ENCODE measurements around the gene CA4.
A peak's percentile ranks its signal among the peaks of the same experiment; 100 is the strongest.

The CA4 gene

GRCh38 chr17:60130466-60130865, 19.3 kb upstream of the CA4 start:
- no peak for DNase-seq (ENCODE audit: low read depth, low spot score)

DNA sequence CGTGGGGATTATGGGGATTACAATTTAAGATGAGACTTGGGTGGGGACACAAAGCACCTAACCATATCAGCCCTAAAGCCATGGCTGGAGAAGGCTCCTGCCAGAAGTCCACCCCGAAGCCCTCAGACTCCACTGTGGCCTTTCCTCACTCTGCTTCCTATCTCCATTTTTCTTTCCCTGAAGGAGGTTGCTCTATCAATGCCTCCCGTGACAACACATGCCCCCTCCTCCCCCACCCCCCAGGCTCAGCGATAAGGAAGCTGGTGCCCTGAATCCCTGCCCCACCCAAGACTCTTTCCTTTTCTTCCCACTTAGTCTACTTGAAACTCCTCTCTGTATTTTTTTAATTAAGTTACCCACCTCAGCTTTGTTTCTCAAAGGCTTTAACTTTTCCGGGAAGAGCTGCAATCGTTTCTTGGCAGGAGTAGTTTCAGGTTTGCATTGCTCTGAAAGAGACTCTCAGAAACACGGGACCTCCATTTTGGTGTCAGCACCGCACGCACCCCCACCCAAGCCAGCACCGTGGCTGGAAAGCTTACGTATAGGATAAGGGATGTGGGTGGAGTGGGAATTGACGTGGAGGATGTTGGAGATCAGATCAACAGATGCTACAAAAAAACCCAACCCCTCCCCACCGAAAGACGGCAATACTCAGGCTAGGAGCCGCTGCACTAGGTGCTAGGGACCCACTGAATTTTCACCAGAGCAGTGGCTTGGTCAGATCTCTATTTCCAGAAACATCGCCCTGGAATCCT, 15.2 kb upstream of the CA4 start:
- no peak for DNase-seq (ENCODE audit: low read depth, low spot score)

GRCh38 chr17:60135151-60135950, 14.4 kb upstream of the CA4 start:
- peak; percentile 66 for DNase-seq (ENCODE audit: low read depth, low spot score)

DNA sequence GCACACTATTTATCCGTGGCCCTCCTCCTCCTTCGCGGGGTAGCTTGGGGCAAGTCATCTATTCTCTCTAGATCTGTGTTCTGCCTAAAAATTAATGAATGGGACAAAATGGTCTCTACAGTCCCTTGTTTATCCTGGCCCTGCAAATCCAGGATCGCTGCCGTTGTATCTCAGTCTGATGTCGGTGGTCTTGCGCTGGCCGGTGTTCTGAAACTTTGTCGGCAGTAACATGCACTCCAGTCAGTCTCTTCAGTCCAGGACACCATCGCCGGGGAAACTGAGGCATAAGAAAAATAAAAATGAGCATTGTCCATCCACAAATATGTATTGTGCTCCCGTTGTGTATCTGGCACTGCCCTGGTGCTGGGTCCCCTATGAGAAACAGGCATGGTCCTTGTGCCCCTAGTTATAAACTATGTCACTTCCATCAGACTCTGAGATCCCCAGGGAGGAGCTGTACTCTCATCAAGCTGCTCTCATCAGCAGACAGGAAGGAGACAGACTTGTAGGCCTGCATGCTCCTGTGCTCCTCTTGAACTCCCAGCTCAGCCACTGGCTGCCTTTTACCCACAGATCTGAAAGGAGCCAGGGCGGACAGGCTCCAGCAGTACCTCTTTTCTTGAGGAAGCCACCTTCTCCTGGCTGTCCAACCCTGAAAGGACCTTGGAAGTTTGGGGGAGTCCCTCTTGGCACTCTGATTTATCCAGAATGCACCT, 13.7 kb upstream of the CA4 start:
- DNase-seq (ENCODE audit: low read depth, low spot score), result no peak

GRCh38 chr17:60137731-60138130, 12.0 kb upstream of the CA4 start:
- no peak for DNase-seq (ENCODE audit: low read depth, low spot score)

DNA sequence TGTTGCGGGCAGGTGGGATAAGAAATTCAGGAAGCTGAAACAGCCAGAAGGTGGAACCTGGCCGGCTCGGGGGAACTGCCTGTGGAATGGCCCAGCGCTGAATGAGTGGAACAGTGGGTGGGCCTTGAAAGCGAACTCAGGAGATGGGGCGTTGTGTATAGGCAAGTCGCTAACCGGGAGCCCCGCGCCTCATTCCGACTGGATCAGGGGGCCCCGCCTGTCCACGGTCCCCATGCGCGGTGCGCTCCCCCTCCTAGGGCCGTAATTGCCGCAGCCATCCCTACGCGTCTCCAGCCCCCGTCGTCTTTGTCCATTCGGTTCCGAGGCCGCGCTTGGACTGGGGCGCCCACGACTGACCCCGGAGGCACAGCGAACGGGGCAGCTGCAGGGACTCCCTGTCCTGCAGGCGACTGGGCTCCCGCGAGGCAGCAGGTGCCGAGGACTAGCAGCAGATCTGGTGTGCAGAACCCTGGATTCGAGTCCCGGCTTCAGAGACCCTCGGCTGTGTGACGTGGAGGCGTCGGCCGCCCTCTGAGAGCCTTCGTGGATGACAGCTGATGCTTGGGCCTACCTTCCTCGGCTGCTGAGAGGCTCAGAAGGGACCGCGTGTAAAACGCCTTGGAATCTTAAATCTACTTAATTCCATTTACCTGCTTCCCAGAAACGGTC, 10.9 kb upstream of the CA4 start:
- DNase-seq (ENCODE audit: low read depth, low spot score), result no peak

- DNase-seq (ENCODE audit: low read depth, low spot score), result peak; percentile 36
Observed at GRCh38 chr17:60139438-60140285, 10.1 kb upstream of the CA4 start.

- no peak for DNase-seq (ENCODE audit: low read depth, low spot score)
Observed at GRCh38 chr17:60141111-60142018, 8.4 kb upstream of the CA4 start.

DNA sequence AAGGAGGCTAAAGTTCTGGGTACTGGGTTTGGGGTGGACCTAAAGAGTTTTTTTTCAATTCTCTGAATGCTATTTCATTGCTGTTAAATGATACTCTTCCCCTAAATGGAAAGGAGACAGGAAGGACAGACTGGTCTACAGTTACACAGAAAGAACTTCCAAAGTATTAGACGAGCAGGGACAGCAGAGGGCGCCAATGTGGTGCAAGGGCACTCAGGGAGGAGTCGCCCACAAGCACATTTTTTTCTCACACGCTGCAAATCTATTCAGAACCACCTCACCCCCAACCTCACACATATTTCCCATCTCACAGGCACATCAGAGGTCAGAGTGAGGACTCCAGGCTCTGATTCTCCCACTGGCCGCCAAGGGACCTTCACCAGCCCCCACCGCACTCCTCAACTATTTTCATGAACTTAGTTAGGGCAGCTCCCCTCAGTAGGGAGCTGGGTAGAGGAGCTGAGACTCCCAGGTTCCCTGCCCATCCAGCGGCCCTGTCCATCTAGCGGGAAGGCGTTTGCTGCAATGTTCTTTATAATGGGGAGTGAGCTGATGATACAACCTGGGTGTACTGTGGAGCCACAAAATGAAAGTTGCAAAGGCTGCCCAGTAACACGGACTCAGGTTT, 6.8 kb upstream of the CA4 start:
- peak; percentile 47 for DNase-seq (ENCODE audit: low read depth, low spot score)

DNA sequence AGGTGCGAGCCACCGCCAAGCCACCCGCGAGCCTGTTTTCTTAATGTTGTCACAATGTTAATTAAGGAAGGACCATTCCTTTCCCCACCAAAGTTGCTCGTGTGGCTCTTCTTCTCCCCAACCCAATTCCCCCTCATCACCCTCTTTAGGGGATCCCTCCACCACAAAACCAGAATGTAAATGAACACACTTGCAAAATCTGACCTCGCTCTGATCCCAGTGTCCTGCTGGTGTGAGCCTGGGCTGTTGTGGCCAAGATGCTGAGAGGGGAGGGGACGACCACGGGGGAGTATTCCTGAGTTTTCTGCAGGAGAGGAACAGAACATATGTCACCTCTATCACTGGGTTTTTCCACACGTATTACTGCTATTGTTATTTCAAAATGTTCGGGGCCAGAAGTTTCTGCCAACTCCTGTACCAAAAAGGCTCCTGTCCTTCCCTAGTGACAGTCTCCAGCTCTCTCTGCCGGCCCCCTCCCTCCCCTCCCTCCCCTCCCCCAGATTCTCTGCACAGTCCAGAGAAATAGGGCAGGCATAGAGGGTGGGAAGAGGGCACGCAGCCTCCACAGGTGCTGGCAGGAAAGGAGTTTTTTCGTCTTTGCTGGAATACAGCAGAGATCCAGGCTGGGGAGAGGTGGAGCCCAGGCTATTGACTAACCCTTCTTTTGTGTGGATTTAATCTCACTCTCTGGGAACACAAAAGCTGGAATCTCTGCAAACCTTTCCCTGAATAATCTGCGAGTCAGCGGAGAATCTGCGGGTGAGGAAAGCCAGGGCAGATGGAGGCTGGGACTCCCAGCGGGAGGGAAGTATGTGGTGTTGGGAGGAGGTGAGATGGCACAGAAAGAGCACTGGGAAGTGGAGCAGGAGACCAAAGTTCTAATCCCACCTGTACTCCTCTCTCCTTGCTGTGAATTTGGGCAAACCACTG, 4.5 kb upstream of the CA4 start:
- DNase-seq (ENCODE audit: low read depth, low spot score), result no peak

DNA sequence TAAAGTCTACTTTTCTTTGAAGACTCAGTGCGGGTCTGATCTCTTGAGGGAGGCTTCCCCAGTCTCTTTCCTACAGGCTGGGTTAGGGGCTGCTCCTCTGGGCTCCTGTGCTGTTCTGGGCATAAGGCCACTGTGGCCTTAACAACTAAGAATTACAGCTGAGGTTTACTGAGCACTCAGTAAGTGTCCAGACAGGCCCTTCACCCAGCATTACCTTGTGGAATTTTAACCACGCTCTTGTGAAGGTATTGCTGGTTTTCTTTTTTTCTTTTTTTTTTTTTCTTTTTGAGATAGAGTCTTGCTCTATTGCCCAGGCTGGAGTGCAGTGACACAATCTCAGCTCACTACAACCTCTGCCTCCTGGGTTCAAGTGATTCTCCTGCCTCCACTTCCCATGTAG, 3.6 kb upstream of the CA4 start:
- DNase-seq (ENCODE audit: low read depth, low spot score), result no peak

DNA sequence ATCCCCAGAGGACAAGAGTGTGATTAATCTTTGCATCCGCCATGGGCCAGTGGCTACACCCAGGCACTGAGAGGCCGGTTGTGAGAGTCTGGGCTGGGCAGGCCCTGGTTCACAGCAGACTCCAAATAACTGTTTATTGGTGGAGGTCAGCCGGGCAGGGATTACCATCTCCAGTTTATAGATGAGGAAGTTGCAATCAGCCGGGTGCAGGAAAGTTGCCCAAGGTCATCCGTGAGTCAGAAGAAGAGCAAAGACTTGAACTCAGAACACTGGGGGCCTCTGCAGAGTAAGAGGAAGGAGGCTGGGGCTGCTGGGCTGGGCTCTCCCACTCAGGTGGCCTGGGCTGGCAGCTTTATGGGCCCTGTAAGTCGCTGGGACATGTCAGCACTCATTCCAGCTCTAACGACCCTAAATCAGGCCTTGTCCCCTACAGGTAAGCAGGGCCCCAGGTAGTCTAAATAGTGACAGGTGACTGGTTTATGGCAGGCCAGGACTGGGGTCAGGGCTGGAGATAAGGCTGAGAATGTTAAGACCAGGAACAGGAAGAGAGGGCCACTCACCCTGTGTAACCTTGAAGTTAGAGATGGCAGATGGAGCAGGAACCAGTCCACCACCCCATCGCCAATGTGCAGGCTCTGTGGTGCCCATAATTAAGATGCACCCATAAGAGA, 2.1 kb upstream of the CA4 start:
- no peak for DNase-seq (ENCODE audit: low read depth, low spot score)

- no peak for DNase-seq (ENCODE audit: low read depth, low spot score)
Observed at GRCh38 chr17:60148373-60148772, 1.4 kb upstream of the CA4 start.

- no peak for DNase-seq (ENCODE audit: low read depth, low spot score)
Observed at GRCh38 chr17:60151355-60151754, 1.6 kb downstream of the CA4 start.

DNA sequence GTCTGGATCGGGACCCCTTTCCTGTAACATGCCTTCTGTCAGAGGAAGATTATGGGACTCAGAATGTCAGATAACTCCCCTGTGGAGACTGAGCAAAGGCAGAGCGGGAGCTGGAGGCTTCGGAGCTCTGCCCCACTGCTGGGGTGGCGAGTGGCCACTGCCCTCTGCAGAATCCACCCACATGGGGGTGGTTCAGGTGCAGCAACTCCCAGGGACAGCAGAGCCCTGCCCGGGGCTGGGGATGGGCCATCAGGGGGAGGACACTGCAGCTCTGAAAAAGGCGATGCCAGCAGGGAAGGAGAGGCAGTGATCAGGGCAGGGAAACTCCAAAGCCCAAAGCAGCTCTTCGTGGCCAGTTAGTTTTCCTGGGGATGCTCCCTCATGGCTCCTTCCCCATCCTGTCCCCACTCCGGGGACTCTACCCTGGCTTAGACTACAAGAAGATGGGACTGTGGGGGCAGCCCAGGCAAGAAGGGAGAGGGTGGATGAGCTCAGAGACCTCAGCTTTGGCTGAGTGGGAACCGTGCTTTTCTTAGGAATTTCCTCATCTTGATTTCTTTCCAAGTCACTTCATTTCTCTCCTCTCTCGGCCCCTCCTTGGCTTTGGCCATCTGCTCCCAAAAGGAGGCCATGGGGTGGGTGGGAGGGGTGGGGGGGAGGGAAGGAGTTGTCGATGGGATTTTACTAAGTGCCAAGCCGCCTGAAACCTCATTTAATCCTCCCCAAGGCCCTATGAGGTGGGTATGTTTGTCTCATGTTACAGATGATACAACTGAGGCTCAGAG, 4.0 kb downstream of the CA4 start:
- no peak for DNase-seq (ENCODE audit: low read depth, low spot score)

DNA sequence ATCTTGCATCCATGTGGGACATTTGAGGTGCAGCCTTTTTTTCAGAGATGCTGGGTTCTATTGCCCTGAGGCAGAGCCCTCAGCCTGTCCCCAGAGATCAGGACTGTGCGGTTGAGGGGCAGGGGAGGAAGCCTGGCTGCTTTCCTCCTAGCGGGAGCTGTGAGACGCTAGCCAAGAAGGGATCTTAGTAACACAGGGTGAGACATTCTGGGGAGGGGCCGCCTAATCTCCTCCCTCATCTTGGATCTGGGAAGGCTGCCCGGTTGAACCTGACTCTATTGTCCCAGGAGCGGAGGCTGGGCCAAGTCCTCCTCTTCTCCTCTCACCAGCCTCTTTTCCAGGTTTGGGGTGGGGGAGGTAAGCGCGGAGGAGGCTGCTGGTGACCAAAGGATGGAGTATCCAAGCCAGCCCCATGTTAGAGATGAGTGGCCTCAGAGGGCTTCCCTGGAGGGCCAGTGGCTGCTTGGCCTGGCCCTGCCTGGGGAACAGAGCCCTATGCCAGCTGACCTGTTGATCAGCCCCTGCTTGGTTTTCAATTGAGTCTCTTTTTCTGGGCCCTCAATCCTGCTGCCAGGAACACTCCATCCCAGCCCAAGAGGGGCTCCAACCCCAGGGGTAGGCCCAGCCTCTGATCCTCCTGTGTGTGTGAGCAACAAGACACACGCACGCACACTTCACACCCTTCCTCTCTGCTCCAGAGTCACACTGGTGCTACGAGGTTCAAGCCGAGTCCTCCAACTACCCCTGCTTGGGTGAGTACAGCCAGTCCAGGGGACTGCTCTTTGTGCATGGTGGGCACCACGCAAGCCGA, 5.0 kb downstream of the CA4 start:
- DNase-seq (ENCODE audit: low read depth, low spot score), result no peak

Measured in activated CD4-positive, CD25-positive, alpha-beta regulatory T cell treated with anti-CD3 and anti-CD28 coated beads, Interleukin-2, amount 50 U/mL, for 16 hours (primary cell).